Measurements from ENCODE around the gene EML5.

Gene EML5

DNA sequence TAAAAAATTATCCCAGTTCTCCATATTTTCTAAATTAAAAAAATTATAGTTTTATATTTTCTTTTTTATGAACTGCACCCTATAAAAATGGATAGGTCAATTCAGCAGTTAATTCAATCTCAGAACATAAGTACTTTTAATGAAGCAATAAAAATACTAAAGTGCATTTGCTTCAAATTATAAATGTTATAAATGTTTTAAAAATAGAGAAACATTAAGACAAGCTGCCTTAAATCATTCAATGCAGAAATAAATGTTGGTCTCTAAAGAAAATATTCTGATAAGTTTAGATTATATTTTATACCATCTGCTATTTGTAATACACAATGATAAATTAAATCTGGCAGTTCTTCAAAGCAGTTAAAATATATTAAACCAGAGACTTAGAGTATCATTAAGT is 164.3 kb downstream of the EML5 start:
- H2AFZ ChIP-seq (ENCODE audit: low read depth, low read length, severe bottlenecking): no peak overlapping the region
- H3K9ac ChIP-seq (ENCODE audit: low read length): no peak overlapping the region
- no peaks in the 10 kb centered on the region for H4K20me1 ChIP-seq (ENCODE audit: low read depth, low read length)
- no peaks in the 10 kb centered on the region for H3K79me2 ChIP-seq (ENCODE audit: insufficient read depth, low read length)
- no peaks in the 10 kb centered on the region for H3K27me3 ChIP-seq (ENCODE audit: low read length)
- TF ChIP-seq EZH2phosphoT487 (conservative IDR thresholded peaks at IDR 0.05; ENCODE audit: low read length): no peak
- TF ChIP-seq, protein P1, sequence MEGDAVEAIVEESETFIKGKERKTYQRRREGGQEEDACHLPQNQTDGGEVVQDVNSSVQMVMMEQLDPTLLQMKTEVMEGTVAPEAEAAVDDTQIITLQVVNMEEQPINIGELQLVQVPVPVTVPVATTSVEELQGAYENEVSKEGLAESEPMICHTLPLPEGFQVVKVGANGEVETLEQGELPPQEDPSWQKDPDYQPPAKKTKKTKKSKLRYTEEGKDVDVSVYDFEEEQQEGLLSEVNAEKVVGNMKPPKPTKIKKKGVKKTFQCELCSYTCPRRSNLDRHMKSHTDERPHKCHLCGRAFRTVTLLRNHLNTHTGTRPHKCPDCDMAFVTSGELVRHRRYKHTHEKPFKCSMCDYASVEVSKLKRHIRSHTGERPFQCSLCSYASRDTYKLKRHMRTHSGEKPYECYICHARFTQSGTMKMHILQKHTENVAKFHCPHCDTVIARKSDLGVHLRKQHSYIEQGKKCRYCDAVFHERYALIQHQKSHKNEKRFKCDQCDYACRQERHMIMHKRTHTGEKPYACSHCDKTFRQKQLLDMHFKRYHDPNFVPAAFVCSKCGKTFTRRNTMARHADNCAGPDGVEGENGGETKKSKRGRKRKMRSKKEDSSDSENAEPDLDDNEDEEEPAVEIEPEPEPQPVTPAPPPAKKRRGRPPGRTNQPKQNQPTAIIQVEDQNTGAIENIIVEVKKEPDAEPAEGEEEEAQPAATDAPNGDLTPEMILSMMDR (IDR thresholded peaks at IDR 0.05; ENCODE audit: insufficient read depth, low read length, poor library complexity, severe bottlenecking): no peak
- no peak overlapping the region for H3K4me2 ChIP-seq (ENCODE audit: low read depth, low read length, poor library complexity, severe bottlenecking)
- H3K27ac ChIP-seq (ENCODE audit: low read depth, low read length): no peak overlapping the region
- H3F3A ChIP-seq (ENCODE audit: insufficient read depth): 0 out of 2 replicates have a peak, but pooled peaks cover 3% of the 10 kb centered on the region
- H3K36me3 ChIP-seq (ENCODE audit: low read length): no peaks in the 10 kb centered on the region
- H3K9me2 ChIP-seq (replicated peaks; ENCODE audit: insufficient read depth, low read length): no peaks in the 10 kb centered on the region
- H3K4me3 ChIP-seq (ENCODE audit: insufficient read depth, low read length, poor library complexity, severe bottlenecking): no peak overlapping the region
- H3K9me3 ChIP-seq (ENCODE audit: insufficient read depth, low read length): no peaks in the 10 kb centered on the region

DNA sequence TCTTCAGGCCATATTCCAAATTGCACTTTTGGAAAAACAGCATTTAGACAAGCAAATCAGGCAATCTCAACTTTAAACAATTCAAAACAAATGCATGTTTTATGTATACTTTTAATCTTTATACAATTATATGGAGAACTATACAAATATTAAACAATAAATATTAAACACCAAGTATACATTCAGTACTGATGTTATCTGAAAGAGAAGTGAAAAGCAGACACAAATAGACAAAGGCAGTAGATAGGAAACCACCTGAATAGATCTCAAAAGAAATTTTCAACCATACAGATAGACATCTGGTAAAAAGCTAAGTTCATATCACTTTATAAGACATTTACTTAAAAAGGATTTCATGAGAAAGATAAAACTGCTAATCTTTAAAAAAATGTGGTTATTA is 164.7 kb downstream of the EML5 start:
- no peaks in the 10 kb centered on the region for H3K9me3 ChIP-seq (ENCODE audit: insufficient read depth, low read length)

GRCh38 chr14:88625671-88626070 is 167.1 kb downstream of the EML5 start:
- no peaks in the 10 kb centered on the region for H3K9me3 ChIP-seq (ENCODE audit: insufficient read depth, low read length)
- no peaks in the 10 kb centered on the region for H3K36me3 ChIP-seq (ENCODE audit: low read length)

More for the DNA sequence above, 164.7 kb downstream of the EML5 start:
- TF ChIP-seq, protein P1 (IDR thresholded peaks at IDR 0.05; ENCODE audit: insufficient read depth, low read length, poor library complexity, severe bottlenecking): no peak
- TF ChIP-seq EZH2phosphoT487 (conservative IDR thresholded peaks at IDR 0.05; ENCODE audit: low read length): no peak
- no peaks in the 10 kb centered on the region for H4K20me1 ChIP-seq (ENCODE audit: low read depth, low read length)
- H3K36me3 ChIP-seq (ENCODE audit: low read length): no peaks in the 10 kb centered on the region
- H3K4me2 ChIP-seq (ENCODE audit: low read depth, low read length, poor library complexity, severe bottlenecking): no peak overlapping the region
- no peak overlapping the region for H3K4me3 ChIP-seq (ENCODE audit: insufficient read depth, low read length, poor library complexity, severe bottlenecking)
- no peak overlapping the region for H3K9ac ChIP-seq (ENCODE audit: low read length)
- no peaks in the 10 kb centered on the region for H3K9me2 ChIP-seq (replicated peaks; ENCODE audit: insufficient read depth, low read length)
- H2AFZ ChIP-seq (ENCODE audit: low read depth, low read length, severe bottlenecking): no peak overlapping the region
- H3K79me2 ChIP-seq (ENCODE audit: insufficient read depth, low read length): no peaks in the 10 kb centered on the region
- no peak overlapping the region for H3K27ac ChIP-seq (ENCODE audit: low read depth, low read length)
- 0 out of 2 replicates have a peak, but pooled peaks cover 3% of the 10 kb centered on the region for H3F3A ChIP-seq (ENCODE audit: insufficient read depth)
- no peaks in the 10 kb centered on the region for H3K27me3 ChIP-seq (ENCODE audit: low read length)

More at GRCh38 chr14:88625671-88626070, 167.1 kb downstream of the EML5 start:
- no peak overlapping the region for H3K27ac ChIP-seq (ENCODE audit: low read depth, low read length)
- H4K20me1 ChIP-seq (ENCODE audit: low read depth, low read length): no peaks in the 10 kb centered on the region
- no peak for TF ChIP-seq EZH2phosphoT487 (conservative IDR thresholded peaks at IDR 0.05; ENCODE audit: low read length)
- TF ChIP-seq, protein P1 (IDR thresholded peaks at IDR 0.05; ENCODE audit: insufficient read depth, low read length, poor library complexity, severe bottlenecking): no peak
- no peaks in the 10 kb centered on the region for H3K9me2 ChIP-seq (replicated peaks; ENCODE audit: insufficient read depth, low read length)
- H3K27me3 ChIP-seq (ENCODE audit: low read length): no peaks in the 10 kb centered on the region
- H3K4me3 ChIP-seq (ENCODE audit: insufficient read depth, low read length, poor library complexity, severe bottlenecking): no peak overlapping the region
- no peaks in the 10 kb centered on the region for H3K79me2 ChIP-seq (ENCODE audit: insufficient read depth, low read length)
- H3F3A ChIP-seq (ENCODE audit: insufficient read depth): peaks cover 4% of the 10 kb centered on the region; the same call in 1 of the 2 replicates
- H2AFZ ChIP-seq (ENCODE audit: low read depth, low read length, severe bottlenecking): no peak overlapping the region
- H3K4me2 ChIP-seq (ENCODE audit: low read depth, low read length, poor library complexity, severe bottlenecking): no peak overlapping the region
- no peak overlapping the region for H3K9ac ChIP-seq (ENCODE audit: low read length)

Measured in SU-DHL-6 (cell line).